HCT116 (cell line): ENCODE measurements around the gene CAV1.

ENCODE experiments used
- EZH2phosphoT487 ChIP-seq: fragments of 200-600 bp; IDR thresholded peaks from 2 replicates; pipeline ENCODE4 v1.6.1; 2018; ENCODE audit warnings: antibody characterized with exemption, borderline replicate concordance
- POLR2A ChIP-seq: IDR thresholded peaks from 2 replicates; pipeline ENCODE4 v1.7.0; 2011; ENCODE audit warnings: borderline replicate concordance; ENCODE audit not compliant: insufficient read depth, insufficient read length; ENCODE audit errors: extremely low read depth
- POLR2AphosphoS5 ChIP-seq: IDR thresholded peaks from 2 replicates; pipeline ENCODE4 v1.6.1; 2011; ENCODE audit warnings: mild to moderate bottlenecking, low read depth, low read length, moderate library complexity
- TF ChIP-seq, protein P1 (sequence below), 3 experiments: fragments of 200-600 bp in 1 of 3; sonication (generic) in 1 of 3; IDR thresholded peaks in 2 of 3; conservative IDR thresholded peaks in 1 of 3; 2 replicates each; pipeline ENCODE4 v1.5.1; 2012 to 2017; ENCODE audit warnings: low read depth in 2 of 3, low read length in 2 of 3, antibody characterized with exemption in 1 of 3, borderline replicate concordance in 1 of 3, control low read depth in 1 of 3, mild to moderate bottlenecking in 1 of 3, mixed read lengths in 1 of 3, mixed run types in 1 of 3, moderate library complexity in 1 of 3; ENCODE audit not compliant: insufficient read depth in 1 of 3
- TF ChIP-seq, protein P2 (sequence below): IDR thresholded peaks from 2 replicates; pipeline ENCODE4 v1.6.1; 2012

DNA sequence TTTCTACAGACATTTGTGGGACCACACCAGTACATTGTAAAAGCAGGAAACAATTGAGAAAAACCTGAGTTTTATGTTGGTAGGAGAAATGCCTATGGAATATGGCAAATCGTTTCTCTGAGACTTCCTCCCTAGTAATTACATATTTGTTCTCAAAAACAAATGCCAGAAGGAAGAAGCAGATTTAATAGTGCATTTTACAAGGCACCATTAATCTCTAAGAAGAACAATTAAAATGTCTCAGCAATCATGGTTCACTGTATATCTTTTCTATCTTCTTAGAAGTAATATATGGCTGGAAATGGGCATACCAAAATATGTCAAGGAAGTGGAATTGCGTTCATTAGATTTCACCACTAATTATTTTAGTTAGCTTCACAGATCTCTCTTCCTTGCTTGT is 13.3 kb downstream of the CAV1 start:
- no peak for TF ChIP-seq EZH2phosphoT487
- TF ChIP-seq, protein P1, sequence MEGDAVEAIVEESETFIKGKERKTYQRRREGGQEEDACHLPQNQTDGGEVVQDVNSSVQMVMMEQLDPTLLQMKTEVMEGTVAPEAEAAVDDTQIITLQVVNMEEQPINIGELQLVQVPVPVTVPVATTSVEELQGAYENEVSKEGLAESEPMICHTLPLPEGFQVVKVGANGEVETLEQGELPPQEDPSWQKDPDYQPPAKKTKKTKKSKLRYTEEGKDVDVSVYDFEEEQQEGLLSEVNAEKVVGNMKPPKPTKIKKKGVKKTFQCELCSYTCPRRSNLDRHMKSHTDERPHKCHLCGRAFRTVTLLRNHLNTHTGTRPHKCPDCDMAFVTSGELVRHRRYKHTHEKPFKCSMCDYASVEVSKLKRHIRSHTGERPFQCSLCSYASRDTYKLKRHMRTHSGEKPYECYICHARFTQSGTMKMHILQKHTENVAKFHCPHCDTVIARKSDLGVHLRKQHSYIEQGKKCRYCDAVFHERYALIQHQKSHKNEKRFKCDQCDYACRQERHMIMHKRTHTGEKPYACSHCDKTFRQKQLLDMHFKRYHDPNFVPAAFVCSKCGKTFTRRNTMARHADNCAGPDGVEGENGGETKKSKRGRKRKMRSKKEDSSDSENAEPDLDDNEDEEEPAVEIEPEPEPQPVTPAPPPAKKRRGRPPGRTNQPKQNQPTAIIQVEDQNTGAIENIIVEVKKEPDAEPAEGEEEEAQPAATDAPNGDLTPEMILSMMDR (IDR thresholded peaks at IDR 0.05 in 2 of 3, conservative IDR thresholded peaks at IDR 0.05 in 1 of 3; ENCODE audit: borderline replicate concordance in 1 of 3, insufficient read depth in 1 of 3, low read depth in 2 of 3, low read length in 2 of 3), result no peak
- TF ChIP-seq POLR2A, result no peak
- no peak for TF ChIP-seq POLR2AphosphoS5
- TF ChIP-seq, protein P2, sequence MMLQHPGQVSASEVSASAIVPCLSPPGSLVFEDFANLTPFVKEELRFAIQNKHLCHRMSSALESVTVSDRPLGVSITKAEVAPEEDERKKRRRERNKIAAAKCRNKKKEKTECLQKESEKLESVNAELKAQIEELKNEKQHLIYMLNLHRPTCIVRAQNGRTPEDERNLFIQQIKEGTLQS, result no peak
